Ovary (tissue), 9 donors: ENCODE results near the gene KRTAP12-1. TPM values are rescaled to one million over a fixed set of nuclear protein-coding genes. Genes with fewer than 3 reads are reported as not detected.

Experiments used
- DNase-seq, 5 donors: peaks; one replicate each; pipeline ENCODE4 v3.0.0-alpha.2; 2019 to 2020
- H3K27ac ChIP-seq, 2 donors: fragments of 200-600 bp; one replicate each; pipeline versions ENCODE4 v1.5.1 to v1.8.0; 2019 to 2022
- H3K27me3 ChIP-seq: fragments of 200-600 bp; one replicate; pipeline ENCODE4 v1.8.0; 2022
- H3K36me3 ChIP-seq: fragments of 200-600 bp; sonication (generic); one replicate; pipeline ENCODE4 v1.5.1; 2019
- H3K4me1 ChIP-seq: one replicate; pipeline ENCODE4 v1.8.1; 2013; ENCODE audit warnings: mild to moderate bottlenecking, moderate library complexity; ENCODE audit not compliant: insufficient read depth
- H3K4me3 ChIP-seq: fragments of 200-600 bp; sonication (generic); one replicate; pipeline ENCODE4 v1.5.1; 2017
- H3K9me3 ChIP-seq, 2 donors: fragments of 200-600 bp in 1 of 2; sonication (generic) in 1 of 2; one replicate each; pipeline versions ENCODE4 v1.5.1 to v1.8.1; 2013 to 2019; ENCODE audit warnings: mild to moderate bottlenecking in 1 of 2, moderate library complexity in 1 of 2
- CTCF ChIP-seq, 3 donors: fragments of 450-650 bp in 2 of 3; fragments of 200-600 bp in 1 of 3; IDR thresholded peaks; one replicate each; pipeline versions ENCODE4 v1.5.1 to v1.8.0; 2016 to 2022; ENCODE audit warnings: antibody characterized with exemption in 3 of 3, mild to moderate bottlenecking in 1 of 3
- EP300 ChIP-seq: sonication (generic); formaldehyde crosslinking; IDR thresholded peaks from one replicate; pipeline ENCODE4 v1.6.1; 2017; ENCODE audit warnings: antibody characterized with exemption
- POLR2A ChIP-seq: fragments of 450-650 bp; IDR thresholded peaks from one replicate; pipeline ENCODE4 v1.6.1; 2017; ENCODE audit warnings: antibody characterized with exemption, mild to moderate bottlenecking, moderate library complexity
- WGBS, 3 donors: extraction: QIAGEN DNeasy Blood & Tissue Kit in 1 of 3; methylation state at CpG; one replicate each; pipeline versions ENCODE4 v1.1.5 to v1.1.7; 2013 to 2017; 5-methylcytosine and 5-hydroxymethylcytosine counted together
- intact Hi-C, 4 donors: fragments of 100-400 bp; cut with DNase I; formaldehyde crosslinking; loops; one replicate each; pipeline versions ENCODE4 v1.11.0 to v1.15.1; 2022 to 2023
- polyA plus RNA-seq, 2 donors: library from polyadenylated mRNA; stranded (reverse); fragments of 200-250 nt in 1 of 2; fragments of 350-450 nt in 1 of 2; fragmentation: Illumina TruSeq in 1 of 2; extraction: RNeasy Lipid Tissue Mini Kit (QIAGEN cat#74804) in 1 of 2; gene quantifications; one replicate each; pipeline ENCODE4 v1.2.3, GENCODE V29; 2013 to 2014
- small RNA-seq: library from RNA; depleted of rRNA; stranded (forward); fragments of <200 nt; gene quantifications from one replicate; pipeline ENCODE3, GENCODE V24; 2016
- total RNA-seq, 7 donors: library from RNA; depleted of rRNA in 2 of 7; stranded (reverse); fragments of >200 nt in 2 of 7; fragmentation: NEBNext Ultra II Directional in 3 of 7; extraction: Animal tissue kit (Norgen Biotek cat#: 25700) in 3 of 7; gene quantifications; one replicate each; pipeline versions ENCODE4 v1.1.0 to v1.2.4, GENCODE V29; 2016 to 2023
- donor health status: DM: no; HTN: no; CAD: no; lungs with moderate emphysema.
- donor health status: DM: no; HTN: no; CAD: no.
- donor health status: Bipolar disorder and iron deficiency.
- donor health status: DM: yes; HTN: yes; CAD: no.
- donor health status: DM: no; HTN: no; CAD: no.
- donor health status: DM: yes; HTN: yes; CAD: no.

The KRTAP12-1 gene
- total and polyA plus RNA-seq, 9 donors: not detected

GRCh38 chr21:44637018-44637850 is 44.7 kb downstream of the KRTAP12-1 start, which contains the start of gene KRTAP10-10:
Gene KRTAP10-10, plus strand, starts transcription at chr21:44637356. Its CDS starts 62 bp downstream, at chr21:44637418.
- intact Hi-C loops: no loop called here
- 31 to 41% (median 40%) methylated on average over 14 to 21 of the region's 21 CpGs for WGBS, 3 donors

DNA sequence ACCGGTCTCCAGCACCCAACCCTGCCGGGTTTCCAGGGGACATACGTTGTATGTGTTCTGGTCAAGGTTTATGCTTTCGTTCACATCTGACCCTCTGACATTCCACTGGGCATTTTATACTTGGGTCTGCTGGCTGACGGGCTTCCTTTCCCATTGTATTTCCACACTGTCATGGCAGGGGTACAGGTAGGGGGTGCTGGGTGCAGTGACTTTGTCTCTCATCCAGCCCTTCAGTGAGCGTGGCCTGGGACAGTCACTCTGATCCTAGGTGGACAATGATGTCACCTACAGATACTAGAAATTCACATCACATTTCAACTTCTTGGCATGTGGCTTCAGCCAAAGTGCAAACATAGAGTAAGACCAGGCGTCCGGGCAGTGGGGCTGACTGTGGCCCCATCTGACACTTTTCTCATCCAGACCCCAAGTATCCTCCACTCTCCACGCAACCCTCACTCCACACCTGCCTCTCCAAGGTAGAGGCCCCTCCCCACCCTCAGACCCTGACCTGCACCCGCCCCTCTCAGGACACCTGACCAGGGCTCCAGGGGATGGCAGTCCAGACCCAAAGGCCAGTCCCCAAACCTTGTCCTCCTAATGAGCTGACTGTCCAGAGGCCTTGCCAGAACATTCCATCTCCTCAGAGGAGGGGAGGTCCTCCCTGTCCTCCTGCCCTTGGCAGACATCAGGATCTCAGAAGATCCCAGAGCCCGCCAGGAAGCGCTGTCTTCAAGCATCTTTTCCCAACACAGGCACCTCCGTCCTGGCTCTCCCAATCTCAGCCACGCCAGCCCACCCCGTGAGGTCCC is 45.5 kb downstream of the KRTAP12-1 start:
- Histone ChIP-seq H3K36me3 (no peaks in the 10 kb centered on the region), H3K9me3 (no peaks in the 10 kb centered on the region), H3K4me1 (no peaks in the 10 kb centered on the region), H3K27ac (no peak overlapping the region), H3K4me3 (no peak overlapping the region), H3K27me3 (no peaks in the 10 kb centered on the region)
- 69 to 83% (median 81%) methylated on average over 15 of the region's 15 CpGs for WGBS, 3 donors
- DNase-seq: no peak
- intact Hi-C loops: no loop called here
- no peak for TF ChIP-seq POLR2A

More at GRCh38 chr21:44637018-44637850, 44.7 kb downstream of the KRTAP12-1 start, which contains the start of gene KRTAP10-10:
- Histone ChIP-seq H3K4me3 (no peak within 1 kb of the TSS), H3K9me3 (no peaks in the 10 kb centered on the region), H3K27me3 (no peaks in the 10 kb centered on the region), H3K27ac (no peak within 1 kb of the TSS), H3K36me3 (no peaks in the 10 kb centered on the region), H3K4me1 (no peaks in the 10 kb centered on the region)
- DNase-seq: no peak
- TF ChIP-seq CTCF (IDR thresholded peaks at IDR 0.05) (no peak), EP300 (no peak), POLR2A (no peak)

GRCh38 chr21:44632067-44632466 is 49.9 kb downstream of the KRTAP12-1 start:
- H3K9me3 ChIP-seq: no peaks in the 10 kb centered on the region
- no peaks in the 10 kb centered on the region for H3K27me3 ChIP-seq
- no peaks in the 10 kb centered on the region for H3K4me1 ChIP-seq
- no peaks in the 10 kb centered on the region for H3K36me3 ChIP-seq
- intact Hi-C loops: no loop called here
- H3K4me3 ChIP-seq: no peak overlapping the region
- 81 to 91% (median 87%) methylated on average over 1 of the region's 1 CpG for WGBS, 3 donors
- no peak for DNase-seq
- TF ChIP-seq CTCF (IDR thresholded peaks at IDR 0.05) (no peak), EP300 (no peak), POLR2A (no peak)
- H3K27ac ChIP-seq: no peak overlapping the region

Small RNAs within 50 kb of the gene (small RNA-seq; reads per million reads assigned to genes)
- not detected for gene KRTAP12-6P

Other genes with a start within 250 kb of the KRTAP12-1 start
- gene LRRC3, start 226.7 kb downstream of the KRTAP12-1 start, total RNA-seq: 1 to 10 TPM; 3.4 to 6.8 (median 4.0) TPM
- 1 to 10 TPM; 2.4 to 3.9 TPM for gene LRRC3, start 226.7 kb downstream of the KRTAP12-1 start, polyA plus RNA-seq
- gene KRTAP10-1, start 142.0 kb downstream of the KRTAP12-1 start, total RNA-seq: not detected
- not detected for gene KRTAP10-1, start 142.0 kb downstream of the KRTAP12-1 start, polyA plus RNA-seq
- gene KRTAP10-2, start 130.7 kb downstream of the KRTAP12-1 start, total RNA-seq: not detected
- not detected for gene KRTAP10-2, start 130.7 kb downstream of the KRTAP12-1 start, polyA plus RNA-seq
- gene KRTAP10-3, start 123.4 kb downstream of the KRTAP12-1 start, total RNA-seq: not detected
- not detected for gene KRTAP10-3, start 123.4 kb downstream of the KRTAP12-1 start, polyA plus RNA-seq
- not detected for gene KRTAP10-4, start 108.4 kb downstream of the KRTAP12-1 start, total RNA-seq
- not detected for gene KRTAP10-4, start 108.4 kb downstream of the KRTAP12-1 start, polyA plus RNA-seq
- gene KRTAP10-5, start 101.6 kb downstream of the KRTAP12-1 start, total RNA-seq: not detected
- gene KRTAP10-5, start 101.6 kb downstream of the KRTAP12-1 start, polyA plus RNA-seq: not detected
- gene KRTAP10-6, start 89.7 kb downstream of the KRTAP12-1 start, total RNA-seq: not detected
- gene KRTAP10-6, start 89.7 kb downstream of the KRTAP12-1 start, polyA plus RNA-seq: not detected
- not detected for gene KRTAP10-7, start 81.6 kb downstream of the KRTAP12-1 start, total RNA-seq
- not detected for gene KRTAP10-7, start 81.6 kb downstream of the KRTAP12-1 start, polyA plus RNA-seq
- gene KRTAP10-8, start 70.1 kb downstream of the KRTAP12-1 start, total RNA-seq: not detected
- not detected for gene KRTAP10-8, start 70.1 kb downstream of the KRTAP12-1 start, polyA plus RNA-seq
- not detected for gene KRTAP10-9, start 55.1 kb downstream of the KRTAP12-1 start, total RNA-seq
- gene KRTAP10-9, start 55.1 kb downstream of the KRTAP12-1 start, polyA plus RNA-seq: not detected
- not detected for gene KRTAP10-10, start 44.8 kb downstream of the KRTAP12-1 start, total RNA-seq
- gene KRTAP10-10, start 44.8 kb downstream of the KRTAP12-1 start, polyA plus RNA-seq: not detected
- not detected for gene KRTAP10-11, start 35.7 kb downstream of the KRTAP12-1 start, total RNA-seq
- not detected for gene KRTAP10-11, start 35.7 kb downstream of the KRTAP12-1 start, polyA plus RNA-seq
- not detected for gene KRTAP12-4, start 27.5 kb downstream of the KRTAP12-1 start, total RNA-seq
- gene KRTAP12-4, start 27.5 kb downstream of the KRTAP12-1 start, polyA plus RNA-seq: not detected
- gene KRTAP12-3, start 24.2 kb downstream of the KRTAP12-1 start, total RNA-seq: not detected
- gene KRTAP12-3, start 24.2 kb downstream of the KRTAP12-1 start, polyA plus RNA-seq: not detected
- gene KRTAP12-2, start 15.2 kb downstream of the KRTAP12-1 start, total RNA-seq: not detected
- gene KRTAP12-2, start 15.2 kb downstream of the KRTAP12-1 start, polyA plus RNA-seq: not detected
- not detected for gene KRTAP10-12, start 15.0 kb upstream of the KRTAP12-1 start, total RNA-seq
- gene KRTAP10-12, start 15.0 kb upstream of the KRTAP12-1 start, polyA plus RNA-seq: not detected
- under 1 TPM in 3 of 7 donors, not detected in 4; 0.10 to 0.27 (median 0.11) TPM for gene TSPEAR, start 29.4 kb upstream of the KRTAP12-1 start, total RNA-seq
- gene TSPEAR, start 29.4 kb upstream of the KRTAP12-1 start, polyA plus RNA-seq: under 1 TPM; 0.07 to 0.13 TPM
- 10 to 100 TPM; 47.0 to 84.9 (median 71.7) TPM for gene UBE2G2, start 119.7 kb upstream of the KRTAP12-1 start, total RNA-seq
- gene UBE2G2, start 119.7 kb upstream of the KRTAP12-1 start, polyA plus RNA-seq: 10 to 100 TPM; 31.3 to 59.5 TPM
- 100 to 1,000 TPM in 1 of 7 donors, 10 to 100 TPM in 6; 45.3 to 108 (median 74.3) TPM for gene SUMO3, start 135.9 kb upstream of the KRTAP12-1 start, total RNA-seq
- gene SUMO3, start 135.9 kb upstream of the KRTAP12-1 start, polyA plus RNA-seq: 10 to 100 TPM; 63.9 to 97.6 TPM
- gene PTTG1IP, start 191.5 kb upstream of the KRTAP12-1 start, total RNA-seq: 100 to 1,000 TPM; 133 to 226 (median 143) TPM
- 100 to 1,000 TPM; 144 to 420 TPM for gene PTTG1IP, start 191.5 kb upstream of the KRTAP12-1 start, polyA plus RNA-seq
- 10 to 100 TPM in 6 of 7 donors, 1 to 10 TPM in 1; 9.6 to 58.3 (median 17.6) TPM for gene ITGB2, start 238.7 kb upstream of the KRTAP12-1 start, total RNA-seq
- 10 to 100 TPM; 13.0 to 31.1 TPM for gene ITGB2, start 238.7 kb upstream of the KRTAP12-1 start, polyA plus RNA-seq